DMS114 treated with DMSO at 0.1 percent for 48 hours (cell line): Measurements from ENCODE around the gene ANO10.

Experiments used
- DNase-seq: peaks from one replicate; lab custom pipeline; 2025; ENCODE audit not compliant: unreplicated experiment; lab: John Stamatoyannopoulos, UW

Gene ANO10

GRCh38 chr3:43388915-43389314 lies 232.9 kb downstream of the ANO10 start:
- no peak for DNase-seq

DNA sequence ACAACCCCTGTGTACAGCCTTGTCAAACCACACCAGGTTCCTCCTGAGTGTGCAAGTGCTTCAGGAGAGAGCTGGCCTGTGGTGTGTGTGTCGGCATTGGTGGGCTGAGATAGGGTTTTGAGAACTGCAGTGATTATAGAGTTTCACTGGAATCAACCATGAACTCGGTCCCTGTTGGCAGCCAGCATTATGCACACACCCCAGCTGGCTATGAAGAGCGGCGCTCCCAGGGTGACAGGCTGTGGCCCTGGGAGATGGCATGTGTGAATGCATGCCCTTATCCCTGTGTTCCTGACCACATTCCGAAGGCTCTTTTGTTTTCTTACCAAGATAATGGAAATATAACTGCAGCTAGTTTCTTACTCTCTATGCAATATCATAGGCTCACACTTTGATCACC lies 233.6 kb downstream of the ANO10 start:
- DNase-seq: no peak

- no peak for DNase-seq
Measured at GRCh38 chr3:43379343-43379742, 242.5 kb downstream of the ANO10 start.

GRCh38 chr3:43378066-43378935 lies 243.5 kb downstream of the ANO10 start:
- DNase-seq: no peak

- DNase-seq: no peak
Measured at GRCh38 chr3:43373560-43373928, 248.3 kb downstream of the ANO10 start.

DNA sequence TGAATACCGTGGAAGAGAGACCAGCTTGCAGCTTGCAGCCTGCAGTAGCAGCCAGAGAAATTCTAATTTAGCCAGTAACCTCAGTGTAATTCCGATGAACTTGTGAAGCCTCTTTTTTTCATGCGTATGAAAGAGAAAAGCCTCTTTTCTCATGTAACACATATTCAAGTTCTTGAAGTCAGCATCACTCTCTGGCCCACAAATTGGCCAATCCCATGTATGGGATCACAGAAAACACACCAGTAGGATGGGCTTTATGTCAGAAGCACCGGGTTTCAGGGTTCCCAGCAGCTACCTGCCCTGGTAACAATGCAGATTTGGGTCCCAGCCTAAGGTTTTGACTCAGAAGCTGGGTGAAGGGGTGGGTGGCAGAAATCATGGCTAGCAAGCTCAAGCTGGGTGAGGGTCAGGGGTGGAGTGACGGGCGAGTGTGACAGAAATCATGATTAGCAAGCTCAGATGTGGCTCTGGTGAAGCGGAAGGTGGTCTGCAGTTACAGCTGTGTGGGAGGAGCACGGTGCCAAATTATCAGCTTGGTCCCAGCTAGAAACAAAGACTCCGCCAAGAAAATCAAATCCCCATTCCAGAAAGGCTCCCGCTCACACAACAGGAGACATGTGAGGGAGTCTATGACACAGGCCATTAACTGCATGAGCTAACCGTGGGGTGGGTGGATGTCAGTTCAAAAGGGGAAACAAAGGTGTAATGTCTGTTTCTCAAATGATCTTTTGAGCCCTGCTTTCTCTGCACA lies 248.8 kb downstream of the ANO10 start:
- DNase-seq: no peak

DNA sequence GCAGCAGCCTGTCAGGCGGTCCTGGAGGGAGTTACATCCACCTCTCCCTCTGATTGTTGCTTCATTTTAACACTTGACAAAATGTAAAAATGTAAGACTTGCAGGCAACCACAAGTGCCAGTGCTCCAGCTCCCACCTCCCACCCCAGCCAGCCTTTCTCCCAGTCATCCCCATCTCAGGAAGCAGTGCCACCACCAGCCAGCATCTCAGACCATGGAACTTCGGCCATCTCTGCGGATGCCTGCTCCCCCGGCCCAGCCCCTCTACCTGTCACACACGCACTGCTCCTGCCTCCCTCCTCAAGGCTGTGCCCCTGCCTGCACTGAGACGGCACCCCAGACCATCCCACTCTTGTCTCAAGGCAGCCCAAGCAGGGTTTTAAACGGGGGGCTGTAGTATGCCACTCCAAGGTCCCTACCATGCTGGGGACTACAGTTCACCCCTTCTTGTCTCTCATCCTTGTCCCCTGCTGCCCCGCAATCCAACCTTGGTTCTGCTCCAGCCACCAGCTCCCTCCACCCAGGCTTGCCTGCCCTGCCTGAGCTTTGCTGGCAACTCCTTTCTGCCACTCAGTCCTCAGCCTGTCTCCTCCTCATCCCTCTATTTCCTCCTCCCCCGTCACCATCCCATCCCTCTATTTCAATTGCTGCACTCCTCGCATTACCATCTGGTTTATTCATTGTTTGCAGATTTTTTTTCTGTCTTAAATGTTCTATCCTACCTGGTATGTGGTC lies 249.6 kb downstream of the ANO10 start:
- no peak for DNase-seq

GRCh38 chr3:43371494-43371893 lies 250.3 kb downstream of the ANO10 start:
- DNase-seq: no peak

DNA sequence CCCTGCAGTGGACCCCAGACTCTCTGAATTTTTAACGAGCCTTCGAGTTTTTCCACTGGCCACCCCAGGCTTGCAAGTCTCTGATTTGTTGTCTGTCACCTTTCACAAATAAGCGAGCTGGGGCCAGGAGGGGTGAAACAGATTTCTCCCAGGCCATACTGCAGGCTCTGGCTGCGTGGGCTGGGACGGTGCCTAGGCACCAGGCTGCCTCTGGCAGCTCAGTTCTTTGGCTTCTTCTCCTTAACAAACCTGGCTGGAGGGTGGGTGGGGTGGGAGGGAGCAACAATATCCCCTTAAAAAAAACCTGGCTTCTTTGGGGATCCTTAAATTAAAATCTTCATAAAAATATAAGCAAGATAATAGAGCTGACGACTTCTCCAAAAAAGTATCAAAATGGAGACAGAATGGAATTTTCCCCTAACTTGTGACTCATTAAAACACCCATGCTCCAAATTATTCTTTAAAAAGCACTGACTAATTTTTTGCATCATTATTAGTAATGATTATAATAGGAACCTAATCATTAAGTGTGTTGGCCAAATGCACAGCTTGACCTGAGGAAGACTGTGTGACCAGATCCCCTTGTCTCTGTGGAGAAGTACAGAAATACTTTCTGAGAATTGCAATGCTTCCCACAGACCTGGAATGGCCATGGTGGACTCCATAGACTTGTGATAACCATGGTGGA lies 251.4 kb downstream of the ANO10 start:
- DNase-seq: no peak

GRCh38 chr3:43369404-43370292 lies 252.2 kb downstream of the ANO10 start:
- DNase-seq: no peak

- DNase-seq: no peak
Measured at GRCh38 chr3:43366885-43367284, 254.9 kb downstream of the ANO10 start.

GRCh38 chr3:43366481-43366880 lies 255.3 kb downstream of the ANO10 start:
- DNase-seq: no peak

DNA sequence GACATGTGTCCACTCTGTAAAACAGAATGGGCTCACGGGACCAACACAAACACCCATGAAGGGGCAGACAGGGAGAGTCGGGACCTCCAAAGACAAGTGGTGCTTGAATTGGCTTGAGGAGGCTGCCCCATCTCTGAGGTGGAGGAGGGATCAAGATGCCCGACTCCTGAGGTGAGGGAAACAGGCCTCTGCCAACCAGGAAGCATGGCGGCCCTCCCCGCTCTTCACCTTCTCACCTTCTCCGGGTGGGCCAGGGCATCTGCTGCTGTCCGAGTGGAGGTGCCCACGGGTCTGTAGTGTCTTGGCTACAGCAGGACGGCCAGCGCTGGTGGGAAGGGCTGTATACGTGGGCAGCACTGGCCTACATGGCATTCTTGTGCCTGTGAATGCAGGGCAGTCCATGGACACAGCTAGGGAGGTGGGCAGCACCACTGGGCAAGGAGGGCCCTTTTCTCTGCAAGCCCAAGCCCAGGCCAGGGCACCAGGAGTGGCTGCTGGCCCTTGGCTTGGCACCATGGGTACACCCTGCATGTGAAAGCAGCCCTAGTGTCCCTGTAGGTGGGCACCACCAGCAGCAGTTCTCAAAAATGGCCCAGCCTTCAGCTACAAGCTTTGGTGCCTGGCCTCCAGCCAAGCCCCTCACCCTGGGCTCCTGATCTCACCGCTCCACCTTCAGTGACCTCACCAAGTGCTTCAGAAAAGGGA lies 256.1 kb downstream of the ANO10 start:
- DNase-seq: no peak

DNA sequence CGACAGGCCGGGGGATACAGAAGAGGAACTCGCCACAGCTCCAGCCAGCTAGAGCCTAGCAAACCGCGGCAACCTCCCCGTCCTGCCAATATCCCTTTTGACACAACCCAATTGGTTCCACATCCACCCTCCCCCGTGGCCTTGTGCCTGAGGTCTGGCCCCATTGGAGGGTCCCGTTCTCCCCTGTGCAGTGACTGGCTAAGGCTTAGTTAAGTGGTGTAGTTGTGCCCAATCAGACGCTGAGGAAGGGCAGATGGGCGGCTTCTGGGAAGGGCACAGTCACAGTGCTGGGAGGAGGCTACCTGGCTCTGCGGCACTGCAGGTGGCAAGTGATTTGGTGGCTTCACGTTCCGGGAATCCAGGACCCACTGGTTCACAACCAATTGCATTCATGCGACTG lies 256.9 kb downstream of the ANO10 start:
- no peak for DNase-seq

DNA sequence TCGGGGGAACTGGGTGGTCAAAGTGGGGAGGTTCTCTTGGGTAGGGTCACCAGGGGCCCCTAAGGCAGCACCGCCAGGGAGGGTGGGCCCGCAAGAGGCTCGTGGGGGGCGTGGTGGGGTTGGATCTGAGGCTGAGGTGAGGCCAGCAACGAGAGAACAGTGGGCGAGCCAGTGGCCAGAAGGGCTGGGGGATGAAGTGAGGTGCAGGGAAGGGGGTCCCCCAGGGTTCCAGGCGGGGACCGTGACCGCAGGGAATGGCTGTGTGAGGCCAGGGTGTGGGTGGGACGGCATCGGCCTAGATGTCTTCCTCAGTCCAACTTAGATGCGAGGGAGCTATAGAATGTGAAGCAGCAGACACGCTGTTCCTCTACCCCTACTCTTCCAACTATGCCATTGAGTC lies 257.3 kb downstream of the ANO10 start:
- no peak for DNase-seq

DNA sequence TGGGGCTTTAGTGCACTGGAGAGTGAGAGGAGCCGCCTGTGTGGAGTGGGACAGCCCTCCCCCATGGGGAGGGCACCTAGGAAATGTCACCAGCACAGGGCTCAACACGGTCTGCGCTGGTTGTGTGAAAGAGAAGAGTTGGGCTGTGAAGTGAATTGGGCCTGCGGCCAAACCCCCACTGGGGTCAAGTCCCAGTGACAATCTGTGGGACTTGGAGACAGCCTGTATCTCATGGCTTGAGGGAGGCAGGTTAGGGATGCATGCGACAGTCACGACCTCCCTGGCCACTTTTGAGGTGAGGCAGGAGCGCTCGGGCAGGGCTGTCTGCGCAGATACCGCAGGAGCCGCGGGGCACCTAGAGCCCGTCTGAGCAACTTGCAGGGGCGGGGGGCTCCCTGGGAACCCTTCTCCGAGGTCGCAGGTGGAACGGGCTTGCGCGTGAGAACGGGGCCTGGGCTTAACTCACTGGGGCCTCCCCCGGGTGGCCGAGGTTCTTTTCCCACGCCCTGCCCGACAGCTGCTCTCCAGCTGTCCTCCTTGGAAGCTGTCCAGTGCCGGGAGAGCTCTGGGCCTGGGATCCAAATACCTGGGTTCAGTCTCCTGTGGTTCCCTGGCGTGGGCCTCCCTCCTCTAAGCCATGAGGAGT lies 258.1 kb downstream of the ANO10 start:
- DNase-seq: no peak

DNA sequence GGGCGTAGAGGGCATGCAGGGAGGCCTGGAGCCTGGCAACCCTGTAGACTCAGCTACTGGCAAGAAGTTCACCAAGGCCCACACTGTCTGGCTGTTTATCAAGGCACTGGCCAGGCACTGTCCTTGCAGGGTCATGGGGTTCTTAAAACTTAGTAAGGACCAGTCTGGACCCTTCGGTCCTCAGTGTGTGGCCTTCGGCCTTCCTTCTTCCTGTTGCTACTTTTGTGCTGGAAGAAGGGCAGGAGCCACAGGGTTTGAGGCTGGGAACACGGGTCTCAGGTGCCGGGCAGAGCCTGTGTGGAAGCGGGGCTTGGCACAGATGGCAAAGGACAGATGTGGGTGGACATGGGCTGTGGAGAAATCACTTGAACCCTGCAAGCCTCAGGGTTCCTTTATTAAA lies 258.9 kb downstream of the ANO10 start:
- DNase-seq: no peak

GRCh38 chr3:43362183-43362582 lies 259.6 kb downstream of the ANO10 start:
- DNase-seq: no peak

GRCh38 chr3:43361077-43361476 lies 260.7 kb downstream of the ANO10 start:
- no peak for DNase-seq
